ENCODE measurements around the gene ARHGEF33. TPM values are rescaled to one million over a fixed set of nuclear protein-coding genes. Genes with fewer than 3 reads are reported as not detected.

ARHGEF33 gene
- 6.4 TPM for total RNA-seq

- Histone ChIP-seq H3K4me3 (no peak within 1 kb of the TSS), H3K36me3 (peaks cover 0 to 3% of the 10 kb centered on the region in 2 donors), H3K4me1 (no peaks in the 10 kb centered on the region), H3K9me3 (no peaks in the 10 kb centered on the region), H3K27me3 (no peaks in the 10 kb centered on the region), H3K27ac (no peak within 1 kb of the TSS)
- intact Hi-C loops (cut with DNase I) = no loop called here
- TF ChIP-seq, protein P1, sequence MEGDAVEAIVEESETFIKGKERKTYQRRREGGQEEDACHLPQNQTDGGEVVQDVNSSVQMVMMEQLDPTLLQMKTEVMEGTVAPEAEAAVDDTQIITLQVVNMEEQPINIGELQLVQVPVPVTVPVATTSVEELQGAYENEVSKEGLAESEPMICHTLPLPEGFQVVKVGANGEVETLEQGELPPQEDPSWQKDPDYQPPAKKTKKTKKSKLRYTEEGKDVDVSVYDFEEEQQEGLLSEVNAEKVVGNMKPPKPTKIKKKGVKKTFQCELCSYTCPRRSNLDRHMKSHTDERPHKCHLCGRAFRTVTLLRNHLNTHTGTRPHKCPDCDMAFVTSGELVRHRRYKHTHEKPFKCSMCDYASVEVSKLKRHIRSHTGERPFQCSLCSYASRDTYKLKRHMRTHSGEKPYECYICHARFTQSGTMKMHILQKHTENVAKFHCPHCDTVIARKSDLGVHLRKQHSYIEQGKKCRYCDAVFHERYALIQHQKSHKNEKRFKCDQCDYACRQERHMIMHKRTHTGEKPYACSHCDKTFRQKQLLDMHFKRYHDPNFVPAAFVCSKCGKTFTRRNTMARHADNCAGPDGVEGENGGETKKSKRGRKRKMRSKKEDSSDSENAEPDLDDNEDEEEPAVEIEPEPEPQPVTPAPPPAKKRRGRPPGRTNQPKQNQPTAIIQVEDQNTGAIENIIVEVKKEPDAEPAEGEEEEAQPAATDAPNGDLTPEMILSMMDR (IDR thresholded peaks at IDR 0.05) = no peak
- DNase-seq (ENCODE audit: low spot score in 2 of 2) = no peak
These were observed at the start of gene ARHGEF33 for GRCh38 chr2:38889575-38889974. Gene ARHGEF33 (plus strand): TSS chr2:38889875. CDS start chr2:38919448, 29,573 bp downstream.

- H3K27me3 ChIP-seq = no peaks in the 10 kb centered on the region
- no peaks in the 10 kb centered on the region for H3K9me3 ChIP-seq
- DNase-seq (ENCODE audit: low spot score in 2 of 2) = no peak
- H3K27ac ChIP-seq = no peak overlapping the region
- H3K36me3 ChIP-seq = peaks cover 35 to 36% of the 10 kb centered on the region in 2 donors
- H3K4me3 ChIP-seq = no peak overlapping the region
- TF ChIP-seq, protein P1 (IDR thresholded peaks at IDR 0.05) = no peak
- intact Hi-C loops (cut with DNase I) = no loop called here
- no peaks in the 10 kb centered on the region for H3K4me1 ChIP-seq
These were observed 39.6 kb upstream of the ARHGEF33 start for GRCh38 chr2:38850045-38850444.

- Histone ChIP-seq H3K9me3 (no peaks in the 10 kb centered on the region), H3K27me3 (no peaks in the 10 kb centered on the region), H3K27ac (no peak overlapping the region), H3K36me3 (peaks cover 42 to 76% of the 10 kb centered on the region in 2 donors), H3K4me3 (no peak overlapping the region), H3K4me1 (no peaks in the 10 kb centered on the region)
- TF ChIP-seq, protein P1 (IDR thresholded peaks at IDR 0.05) = no peak
- no peak for DNase-seq (ENCODE audit: low spot score in 2 of 2)
- intact Hi-C loops (cut with DNase I) = no loop called here
These were observed 33.5 kb upstream of the ARHGEF33 start for GRCh38 chr2:38856165-38856564.

GRCh38 chr2:38862476-38862875 lies 27.2 kb upstream of the ARHGEF33 start:
- intact Hi-C loops (cut with DNase I) = no loop called here
- TF ChIP-seq, protein P1 (IDR thresholded peaks at IDR 0.05) = no peak
- Histone ChIP-seq H3K27ac (no peak overlapping the region), H3K4me3 (no peak overlapping the region), H3K36me3 (peaks cover 38 to 74% of the 10 kb centered on the region in 2 donors), H3K27me3 (no peaks in the 10 kb centered on the region), H3K4me1 (no peaks in the 10 kb centered on the region), H3K9me3 (no peaks in the 10 kb centered on the region)
- no peak for DNase-seq (ENCODE audit: low spot score in 2 of 2)

GRCh38 chr2:38863061-38863695 lies 26.5 kb upstream of the ARHGEF33 start:
- Histone ChIP-seq H3K4me3 (no peak overlapping the region), H3K36me3 (peaks cover 31 to 71% of the 10 kb centered on the region in 2 donors), H3K4me1 (no peaks in the 10 kb centered on the region), H3K27ac (no peak overlapping the region), H3K9me3 (no peaks in the 10 kb centered on the region), H3K27me3 (no peaks in the 10 kb centered on the region)
- TF ChIP-seq, protein P1 (IDR thresholded peaks at IDR 0.05) = no peak
- intact Hi-C loops (cut with DNase I) = no loop called here
- no peak for DNase-seq (ENCODE audit: low spot score in 2 of 2)
